ENCODE results near the gene GLIS1.

GRCh38 chr1:53706356-53706755, 32.6 kb downstream of the GLIS1 start:
- TF ChIP-seq, protein P1, sequence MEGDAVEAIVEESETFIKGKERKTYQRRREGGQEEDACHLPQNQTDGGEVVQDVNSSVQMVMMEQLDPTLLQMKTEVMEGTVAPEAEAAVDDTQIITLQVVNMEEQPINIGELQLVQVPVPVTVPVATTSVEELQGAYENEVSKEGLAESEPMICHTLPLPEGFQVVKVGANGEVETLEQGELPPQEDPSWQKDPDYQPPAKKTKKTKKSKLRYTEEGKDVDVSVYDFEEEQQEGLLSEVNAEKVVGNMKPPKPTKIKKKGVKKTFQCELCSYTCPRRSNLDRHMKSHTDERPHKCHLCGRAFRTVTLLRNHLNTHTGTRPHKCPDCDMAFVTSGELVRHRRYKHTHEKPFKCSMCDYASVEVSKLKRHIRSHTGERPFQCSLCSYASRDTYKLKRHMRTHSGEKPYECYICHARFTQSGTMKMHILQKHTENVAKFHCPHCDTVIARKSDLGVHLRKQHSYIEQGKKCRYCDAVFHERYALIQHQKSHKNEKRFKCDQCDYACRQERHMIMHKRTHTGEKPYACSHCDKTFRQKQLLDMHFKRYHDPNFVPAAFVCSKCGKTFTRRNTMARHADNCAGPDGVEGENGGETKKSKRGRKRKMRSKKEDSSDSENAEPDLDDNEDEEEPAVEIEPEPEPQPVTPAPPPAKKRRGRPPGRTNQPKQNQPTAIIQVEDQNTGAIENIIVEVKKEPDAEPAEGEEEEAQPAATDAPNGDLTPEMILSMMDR (conservative IDR thresholded peaks at IDR 0.05; ENCODE audit: low read length), result no peak
- no peak for TF ChIP-seq EZH2phosphoT487 (IDR thresholded peaks at IDR 0.05; ENCODE audit: borderline replicate concordance)
